HG03135 (cell line): ENCODE measurements around the gene CNPY2.
A peak's percentile ranks its signal among the peaks of the same experiment; 100 is the strongest.
"Not testable (repeated sequence)": the region's sequence is repeated elsewhere in the genome, so short reads cannot be mapped to it uniquely, and the experiment has no call there.

Experiments
- ATAC-seq: cut with Tn5 transposase; IDR thresholded peaks from one replicate; pipeline ENCODE4 v1.9.1; 2021; ENCODE audit warnings: mild to moderate bottlenecking, moderate library complexity; ENCODE audit not compliant: unreplicated experiment

Gene CNPY2

DNA sequence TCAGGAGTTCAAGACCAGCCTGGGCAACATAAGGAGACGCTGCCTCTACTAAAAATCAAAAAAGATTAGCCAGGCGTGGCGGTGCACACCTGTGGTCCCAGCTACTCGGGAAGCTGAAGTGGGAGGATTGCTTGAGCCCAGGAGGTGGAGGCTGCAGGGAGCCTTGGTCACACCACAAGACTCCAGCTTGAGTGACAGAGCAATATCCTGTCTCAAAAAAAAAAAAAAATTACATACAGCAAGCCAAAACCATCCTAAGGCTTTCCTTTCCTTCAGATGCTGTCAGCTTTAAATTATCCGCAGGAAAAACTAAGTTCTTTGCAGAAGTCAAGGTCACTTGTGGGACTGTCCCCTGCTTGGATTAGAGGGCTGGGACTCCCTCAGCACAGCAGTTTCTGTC is 17.0 kb downstream of the CNPY2 start:
- no peak for ATAC-seq

DNA sequence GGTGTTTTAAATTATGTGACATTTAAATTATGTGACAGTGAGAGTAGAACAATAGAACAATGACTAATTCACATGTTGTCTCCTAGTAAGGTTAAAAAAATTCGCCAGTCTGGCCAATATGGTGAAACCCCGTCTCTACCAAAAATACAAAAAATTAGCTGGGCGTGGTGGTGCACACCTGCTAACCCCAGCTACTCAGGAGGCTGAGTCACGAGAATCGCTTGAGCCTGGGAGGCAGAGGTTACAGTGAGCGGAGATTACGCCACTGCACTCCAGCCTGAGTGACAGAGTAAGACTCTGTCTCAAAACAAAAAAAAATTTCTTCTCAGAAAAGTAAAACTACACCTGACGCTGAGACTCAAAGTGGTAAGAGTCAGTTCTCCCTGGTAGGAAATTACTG is 18.4 kb downstream of the CNPY2 start:
- ATAC-seq = no peak

DNA sequence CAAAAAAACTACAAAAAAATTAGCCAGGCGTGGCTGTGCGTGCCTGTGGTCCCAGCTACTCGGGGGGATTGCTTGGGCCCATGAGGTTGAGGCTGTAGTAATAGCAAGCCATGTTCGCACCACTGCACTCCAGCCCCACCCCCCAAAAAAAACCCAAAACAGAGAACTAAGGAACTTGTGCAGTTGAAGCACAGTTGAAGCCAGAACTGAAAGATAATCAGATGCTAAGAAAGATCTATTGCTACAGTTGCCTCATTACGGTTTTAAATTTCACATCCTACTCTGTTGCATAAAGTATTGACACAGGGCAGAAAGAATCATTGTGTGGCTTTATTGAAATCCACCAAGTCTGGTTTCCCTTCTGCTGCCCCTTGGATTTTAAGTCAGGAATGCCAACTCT is 19.5 kb downstream of the CNPY2 start:
- no peak for ATAC-seq

- no peak for ATAC-seq
Measured at GRCh38 chr12:56293795-56294194, 22.0 kb downstream of the CNPY2 start.

GRCh38 chr12:56288705-56289387 is 26.9 kb downstream of the CNPY2 start:
- ATAC-seq = no peak

DNA sequence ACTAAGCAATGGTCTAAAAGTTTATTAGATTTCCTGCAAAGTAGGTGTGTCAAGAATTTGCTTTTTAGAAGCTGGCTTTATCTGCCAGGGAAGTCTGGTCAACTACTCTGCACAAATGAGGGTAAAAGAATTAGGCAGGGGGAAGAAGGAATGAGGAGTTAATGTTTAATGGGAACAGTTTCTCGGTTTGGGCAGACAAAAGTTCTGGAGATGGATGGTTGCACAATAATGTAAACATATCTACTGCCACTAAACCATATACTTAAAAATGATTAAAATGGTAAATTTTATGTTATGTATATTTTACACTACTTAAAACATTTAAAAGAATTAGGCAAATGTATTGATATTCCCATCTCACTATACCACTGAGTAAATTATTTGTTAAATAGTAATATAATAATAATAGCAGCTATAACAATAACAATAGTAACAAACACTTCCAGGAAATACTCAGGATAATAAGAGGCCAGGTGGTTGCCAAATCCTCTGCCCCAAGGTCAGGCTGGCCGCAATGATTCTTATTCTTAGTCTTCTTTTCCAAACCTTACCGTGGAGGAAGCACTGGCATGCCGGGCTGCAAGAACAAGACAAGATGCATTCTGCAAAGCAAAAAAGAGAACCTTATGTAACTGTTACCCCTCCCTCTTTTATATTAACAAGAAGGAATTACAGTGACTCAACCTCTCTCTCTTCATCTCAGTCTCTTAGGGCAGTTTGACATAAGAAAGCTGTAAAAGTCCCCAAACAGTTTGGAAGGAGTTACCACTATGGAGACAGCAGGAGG is 29.6 kb downstream of the CNPY2 start:
- ATAC-seq = no peak

DNA sequence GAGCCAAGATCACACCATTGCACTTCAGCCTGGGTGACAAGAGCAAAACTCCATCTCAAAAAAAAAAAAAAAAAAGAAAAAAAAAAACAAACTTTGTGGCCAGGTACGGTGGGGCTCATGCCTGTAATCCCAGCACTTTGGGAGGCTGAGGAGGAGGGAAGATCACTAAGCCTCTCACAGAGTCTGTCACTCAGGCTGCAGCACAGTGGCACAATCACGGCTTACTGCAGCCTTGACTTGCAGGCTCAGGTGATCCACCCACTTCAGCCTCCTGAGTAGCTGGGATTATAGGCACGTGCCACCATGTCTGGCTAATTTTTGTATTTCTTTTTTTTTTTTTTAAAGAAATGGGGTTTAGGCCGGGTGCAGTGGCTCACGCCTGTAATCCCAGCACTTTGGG is 31.5 kb downstream of the CNPY2 start:
- ATAC-seq = not testable (repeated sequence)

- no peak for ATAC-seq
Measured at GRCh38 chr12:56282579-56282978, 33.2 kb downstream of the CNPY2 start.

- ATAC-seq = no peak
Measured at GRCh38 chr12:56282030-56282429, 33.8 kb downstream of the CNPY2 start.

GRCh38 chr12:56280849-56281248 is 34.9 kb downstream of the CNPY2 start:
- ATAC-seq = no peak

DNA sequence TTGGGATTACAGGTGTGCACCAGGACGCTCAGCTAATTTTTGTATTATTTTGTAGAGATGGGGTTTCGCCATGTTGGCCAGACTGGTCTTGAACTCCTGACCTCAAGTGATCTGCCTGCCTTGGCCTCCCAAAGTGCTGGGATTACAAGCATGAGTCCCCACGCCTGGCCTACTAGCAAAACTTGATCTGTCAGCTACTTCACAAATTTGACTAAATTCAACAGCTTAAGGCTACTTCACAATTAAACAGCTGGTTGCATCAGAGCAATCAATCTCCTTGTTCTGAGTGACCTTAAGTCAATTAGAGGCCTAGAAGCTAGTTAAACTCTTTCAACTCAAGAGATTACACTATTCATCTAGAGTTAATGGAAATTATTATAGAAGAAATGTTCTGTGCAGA is 36.9 kb downstream of the CNPY2 start:
- ATAC-seq = no peak

DNA sequence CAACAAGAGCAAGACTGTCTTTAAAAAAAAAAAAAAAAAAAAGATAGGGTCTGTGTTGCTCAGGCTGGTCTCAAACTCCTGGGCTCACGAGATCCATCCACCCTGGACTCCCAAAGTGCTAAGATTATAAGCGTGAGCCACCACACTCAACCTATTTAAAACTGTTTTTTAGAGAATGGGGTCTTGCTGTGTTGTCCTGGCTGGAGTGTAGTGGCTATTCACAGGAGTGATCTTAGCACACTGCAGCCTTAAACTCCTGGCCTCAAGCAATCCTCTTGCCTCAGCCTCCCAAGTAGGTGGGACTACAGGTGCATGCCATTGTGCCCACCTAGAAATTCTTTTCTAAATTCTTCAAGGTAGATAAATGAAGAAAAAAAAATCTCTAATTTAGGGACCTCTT is 41.5 kb downstream of the CNPY2 start:
- ATAC-seq = no peak

DNA sequence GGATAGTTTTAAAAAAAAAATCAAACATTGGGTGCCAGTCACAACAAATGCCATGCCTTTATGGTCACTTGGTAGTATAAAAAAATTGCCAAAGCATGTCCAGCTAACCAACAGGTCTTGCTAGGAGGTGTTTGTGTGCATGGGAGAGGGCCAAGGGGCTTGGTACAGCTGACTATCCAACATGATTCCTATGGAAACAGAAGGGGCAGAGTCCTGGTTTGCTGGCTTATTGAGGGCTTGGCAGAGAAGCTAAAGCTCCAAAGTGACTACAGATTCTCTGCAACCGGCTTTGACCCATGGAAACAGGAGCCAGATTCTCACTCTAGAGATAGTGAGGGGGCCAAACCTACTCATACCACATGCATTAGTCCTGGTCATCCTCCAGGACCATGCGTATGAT is 43.3 kb downstream of the CNPY2 start:
- ATAC-seq = not testable (repeated sequence)

- ATAC-seq = no peak
Measured at GRCh38 chr12:56271031-56271430, 44.8 kb downstream of the CNPY2 start.

GRCh38 chr12:56267443-56268071 is 48.2 kb downstream of the CNPY2 start:
- peak; percentile 20 for ATAC-seq

DNA sequence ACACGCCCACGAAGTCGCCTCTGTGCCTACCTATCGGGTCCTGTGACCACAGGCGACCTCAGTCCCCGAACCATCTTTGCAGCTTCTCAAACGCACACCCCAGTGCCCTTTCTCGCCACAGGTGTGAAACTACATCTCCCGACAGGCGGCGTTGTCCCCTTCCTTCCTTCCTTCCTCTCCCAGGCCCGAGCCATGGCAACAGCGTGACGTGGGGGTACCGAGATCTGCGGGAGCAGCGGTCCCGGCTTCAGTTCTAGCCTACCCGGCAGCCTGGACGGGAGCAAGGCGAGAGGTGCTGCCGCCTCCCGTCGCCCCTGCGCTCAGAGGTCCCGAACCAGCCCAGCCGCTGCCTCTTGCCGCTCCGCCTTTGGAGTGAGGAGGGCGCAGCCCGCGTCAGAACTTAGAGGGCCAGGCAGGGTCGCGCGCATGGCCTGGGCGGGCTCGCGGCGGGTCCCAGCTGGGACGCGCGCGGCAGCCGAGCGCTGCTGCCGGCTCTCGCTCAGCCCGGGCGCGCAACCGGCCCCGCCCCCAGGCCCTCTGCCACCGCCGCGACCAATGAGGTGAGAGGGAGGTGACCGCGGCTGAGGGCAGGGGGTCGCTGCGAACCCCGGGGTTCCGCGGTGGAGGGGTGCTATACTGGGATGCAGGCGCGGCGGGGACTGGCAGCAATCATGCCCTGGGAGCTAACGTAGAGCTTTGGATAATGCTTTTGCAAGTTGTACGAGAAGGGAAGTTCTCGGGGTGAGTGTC is 48.9 kb downstream of the CNPY2 start, which contains the start of gene COQ10A:
Gene COQ10A, plus strand, starts transcription at position 250 of the 750 bp plus-strand sequence. Its CDS starts 177 bp downstream, at position 427.
- ATAC-seq = peak; percentile 91

- not testable (repeated sequence) for ATAC-seq
Measured at GRCh38 chr12:56266068-56266692, 49.6 kb downstream of the CNPY2 start.

- ATAC-seq = not testable (repeated sequence)
Measured at GRCh38 chr12:56262955-56263354, 52.8 kb downstream of the CNPY2 start.

- ATAC-seq = no peak
Measured at GRCh38 chr12:56261503-56262232, 54.1 kb downstream of the CNPY2 start.

DNA sequence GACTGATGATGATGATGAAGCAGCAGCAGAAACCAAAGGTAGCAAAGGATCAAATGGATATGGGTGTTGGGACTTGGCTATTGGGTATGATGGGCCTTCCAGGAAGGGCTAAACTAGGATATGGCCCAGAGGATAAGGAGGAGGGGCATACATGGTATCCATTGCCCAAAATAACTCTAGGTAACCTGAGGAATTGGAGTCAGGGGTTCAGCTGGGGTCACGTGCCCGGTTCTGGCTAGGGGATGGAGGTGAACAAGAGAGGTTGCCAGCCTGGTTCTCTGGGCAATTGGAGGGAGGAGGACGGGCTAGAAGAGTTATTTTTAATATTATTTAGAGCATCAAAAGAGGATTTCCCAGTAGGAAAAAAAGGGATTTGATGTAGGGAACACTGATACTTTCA is 54.9 kb downstream of the CNPY2 start:
- ATAC-seq = no peak
